K562 (cell line): ENCODE data around the gene TMX1.

Experiments
- ATF3 ChIP-seq, 2 experiments: fragments of 450-650 bp in 1 of 2; sonication (generic) in 1 of 2; formaldehyde crosslinking in 1 of 2; IDR thresholded peaks in 1 of 2; conservative IDR thresholded peaks in 1 of 2; 2 replicates each; pipeline versions ENCODE4 v1.6.1 to v1.8.1; 2016 to 2023; ENCODE audit warnings: mild to moderate bottlenecking in 2 of 2, moderate library complexity in 2 of 2, inconsistent platforms in 1 of 2, missing genetic modification reagents in 1 of 2
- CREBBP ChIP-seq: IDR thresholded peaks from one replicate; pipeline ENCODE4 v1.6.1; 2012; ENCODE audit warnings: low read depth, mild to moderate bottlenecking, control low read depth, inconsistent platforms, low read length
- CTCF ChIP-seq, 3 experiments: IDR thresholded peaks in 2 of 3; conservative IDR thresholded peaks in 1 of 3; 2 replicates each; pipeline ENCODE4 v1.5.1; 2011 to 2012; ENCODE audit warnings: low read length in 3 of 3, mild to moderate bottlenecking in 3 of 3, control low read depth in 2 of 3, improper control_type of control experiment in 1 of 3, inconsistent platforms in 1 of 3, low read depth in 1 of 3, mixed read lengths in 1 of 3, moderate library complexity in 1 of 3; ENCODE audit not compliant: insufficient read depth in 2 of 3
- E2F4 ChIP-seq: sonication (generic); formaldehyde crosslinking; IDR thresholded peaks from 2 replicates; pipeline ENCODE4 v1.8.0; 2022; ENCODE audit warnings: mild to moderate bottlenecking, low read depth, missing genetic modification reagents
- FOXK2 ChIP-seq, 2 experiments: fragments of 450-650 bp; IDR thresholded peaks in 1 of 2; conservative IDR thresholded peaks in 1 of 2; 2 replicates each; pipeline ENCODE4 v1.6.1; 2016; ENCODE audit warnings: low read depth in 2 of 2, mild to moderate bottlenecking in 1 of 2
- HMGN3 ChIP-seq: IDR thresholded peaks from 2 replicates; pipeline ENCODE4 v1.6.1; 2011; ENCODE audit warnings: borderline replicate concordance, low read depth, mild to moderate bottlenecking, mixed read lengths, low read length; ENCODE audit not compliant: insufficient read length; ENCODE audit errors: extremely low read depth
- NONO ChIP-seq, 2 experiments: fragments of 200-400 bp in 1 of 2; fragments of 450-650 bp in 1 of 2; formaldehyde crosslinking in 1 of 2; IDR thresholded peaks; 2 replicates each; pipeline ENCODE4 v1.6.1; 2017; ENCODE audit warnings: low read depth in 2 of 2, mild to moderate bottlenecking in 2 of 2, moderate library complexity in 2 of 2, low read length in 1 of 2
- RBM15 ChIP-seq: fragments of 200-400 bp; formaldehyde crosslinking; IDR thresholded peaks from 2 replicates; pipeline ENCODE4 v1.6.1; 2018; ENCODE audit warnings: mild to moderate bottlenecking, low read length, moderate library complexity; ENCODE audit not compliant: insufficient read depth
- SIN3A ChIP-seq, 2 experiments: fragments of 150-350 bp in 1 of 2; IDR thresholded peaks; 2 replicates each; pipeline ENCODE4 v1.6.1; 2011 to 2016; ENCODE audit warnings: borderline replicate concordance in 2 of 2, low read depth in 2 of 2, low read length in 2 of 2, mild to moderate bottlenecking in 2 of 2, moderate library complexity in 2 of 2; ENCODE audit not compliant: control insufficient read depth in 1 of 2
- ZBTB1 ChIP-seq: sonication (generic); formaldehyde crosslinking; IDR thresholded peaks from 2 replicates; pipeline ENCODE4 v1.8.1; 2023; ENCODE audit warnings: missing genetic modification reagents, low read depth, mild to moderate bottlenecking, borderline replicate concordance
- ZBTB33 ChIP-seq: sonication (generic); formaldehyde crosslinking; IDR thresholded peaks from 2 replicates; pipeline ENCODE4 v1.8.1; 2023; ENCODE audit warnings: mild to moderate bottlenecking, missing genetic modification reagents
- ZNF282 ChIP-seq: sonication (generic); formaldehyde crosslinking; IDR thresholded peaks from 2 replicates; pipeline ENCODE4 v1.8.1; 2023; ENCODE audit warnings: missing genetic modification reagents
- ZNF431 ChIP-seq: sonication (generic); formaldehyde crosslinking; IDR thresholded peaks from 2 replicates; pipeline ENCODE4 v1.8.0; 2022; ENCODE audit warnings: mild to moderate bottlenecking, missing genetic modification reagents
- ZNF518B ChIP-seq: fragments of 250-450 bp; sonication (Bioruptor Pico); IDR thresholded peaks from 2 replicates; pipeline ENCODE4 v1.5.0; 2021; ENCODE audit warnings: mild to moderate bottlenecking, moderate library complexity

- TF ChIP-seq ZNF431 (CRISPR knock-in tag) (no peak), ZBTB1 (CRISPR knock-in tag) (no peak), NONO (IDR thresholded peaks at IDR 0.05; ENCODE audit: low read depth in 2 of 2, low read length in 1 of 2) (no peak), ZBTB33 (CRISPR knock-in tag) (no peak), SIN3A (IDR thresholded peaks at IDR 0.05; ENCODE audit: borderline replicate concordance in 2 of 2, control insufficient read depth in 1 of 2, low read depth in 2 of 2, low read length in 2 of 2) (no peak), CTCF (IDR thresholded peaks at IDR 0.05 in 2 of 3, conservative IDR thresholded peaks at IDR 0.05 in 1 of 3; ENCODE audit: insufficient read depth in 2 of 3, low read depth in 1 of 3, low read length in 3 of 3) (no peak), E2F4 (no peak), FOXK2 (conservative IDR thresholded peaks at IDR 0.05 in 1 of 2, IDR thresholded peaks at IDR 0.05 in 1 of 2; ENCODE audit: low read depth in 2 of 2) (no peak), HMGN3 (no peak), ZNF518B (no peak), ATF3 (IDR thresholded peaks at IDR 0.05) (no peak), ATF3 (CRISPR knock-in tag; conservative IDR thresholded peaks at IDR 0.05) (no peak), RBM15 (no peak), CREBBP (no peak), ZNF282 (CRISPR knock-in tag) (no peak)
Measured at GRCh38 chr14:51262868-51263267, 22.8 kb downstream of the TMX1 start.
